GM23338 (cell line): Measurements from ENCODE around the gene NOL3. TPM values are rescaled to one million over a fixed set of nuclear protein-coding genes. Genes with fewer than 3 reads are reported as not detected.

Experiments used
- ATAC-seq: fragments of 200-7000 bp; cut with Tn5 transposase; 3 replicates; pipeline ENCODE4 v1.9.1; 2020
- DNase-seq: peaks from one replicate; pipeline ENCODE4 v3.0.0-alpha.2; 2015; ENCODE audit warnings: low spot score
- H2AFZ ChIP-seq: fragments of 200-600 bp; sonication (generic); 2 replicates; pipeline ENCODE4 v1.8.0; 2016; ENCODE audit warnings: antibody characterized with exemption, mild to moderate bottlenecking, moderate library complexity
- H3F3A ChIP-seq: fragments of 200-600 bp; sonication (generic); replicated peaks from 2 replicates; pipeline ENCODE4 v1.8.0; 2017; ENCODE audit warnings: antibody characterized with exemption, mixed run types, low read depth
- H3K27ac ChIP-seq: fragments of 200-600 bp; sonication (generic); 2 replicates; pipeline ENCODE4 v1.6.1; 2016; ENCODE audit warnings: low read depth
- H3K27me3 ChIP-seq: fragments of 200-600 bp; sonication (generic); 2 replicates; pipeline ENCODE4 v1.8.0; 2016; ENCODE audit warnings: mild to moderate bottlenecking, mixed run types, moderate library complexity; ENCODE audit not compliant: insufficient read depth
- H3K36me3 ChIP-seq: fragments of 200-600 bp; sonication (generic); 2 replicates; pipeline ENCODE4 v1.8.0; 2016; ENCODE audit warnings: mild to moderate bottlenecking; ENCODE audit not compliant: insufficient read depth
- H3K4me1 ChIP-seq: fragments of 200-600 bp; sonication (generic); 2 replicates; pipeline ENCODE4 v1.8.0; 2016; ENCODE audit warnings: mild to moderate bottlenecking, moderate library complexity; ENCODE audit not compliant: insufficient read depth
- H3K4me2 ChIP-seq: fragments of 200-600 bp; sonication (generic); 2 replicates; pipeline ENCODE4 v1.7.1; 2017; ENCODE audit warnings: mixed run types
- H3K4me3 ChIP-seq: fragments of 200-600 bp; sonication (generic); 2 replicates; pipeline ENCODE4 v1.6.1; 2016; ENCODE audit warnings: mixed run types
- H3K79me2 ChIP-seq: fragments of 200-600 bp; sonication (generic); replicated peaks from 2 replicates; pipeline ENCODE4 v1.8.0; 2017; ENCODE audit warnings: mild to moderate bottlenecking; ENCODE audit not compliant: insufficient read depth
- H3K9me2 ChIP-seq: fragments of 200-600 bp; sonication (generic); 2 replicates; pipeline ENCODE4 v1.8.0; 2017; ENCODE audit not compliant: insufficient read depth
- H4K20me1 ChIP-seq: fragments of 200-600 bp; sonication (generic); replicated peaks from 2 replicates; pipeline ENCODE4 v1.8.0; 2017; ENCODE audit warnings: mild to moderate bottlenecking; ENCODE audit not compliant: insufficient read depth
- H3K27ac Mint-ChIP-seq: 2 replicates; pipeline ENCODE4 v1.8.0; 2020; ENCODE audit warnings: inconsistent platforms, mild to moderate bottlenecking, moderate library complexity, mixed read lengths
- H3K27me3 Mint-ChIP-seq: 3 replicates; pipeline ENCODE4 v1.8.0; 2022; ENCODE audit warnings: low read depth, mild to moderate bottlenecking, moderate library complexity, mixed read lengths, inconsistent platforms; ENCODE audit not compliant: insufficient read depth, poor library complexity
- H3K36me3 Mint-ChIP-seq: 3 replicates; pipeline ENCODE4 v1.8.0; 2021; ENCODE audit warnings: low read depth, mild to moderate bottlenecking, inconsistent platforms, moderate library complexity, mixed read lengths
- H3K4me1 Mint-ChIP-seq: 3 replicates; pipeline ENCODE4 v1.8.0; 2020; ENCODE audit warnings: mild to moderate bottlenecking, inconsistent platforms, mixed read lengths
- H3K4me3 Mint-ChIP-seq: 3 replicates; pipeline ENCODE4 v1.8.0; 2021; ENCODE audit warnings: moderate library complexity, mild to moderate bottlenecking, inconsistent platforms, mixed read lengths
- H3K9me3 Mint-ChIP-seq: 3 replicates; pipeline ENCODE4 v1.8.0; 2020; ENCODE audit warnings: moderate library complexity, mild to moderate bottlenecking, inconsistent platforms, mixed read lengths
- CREB1 ChIP-seq: fragments of 250-450 bp; sonication (Bioruptor Pico); IDR thresholded peaks from 2 replicates; pipeline ENCODE4 v1.5.0; 2020; ENCODE audit warnings: low read depth, mild to moderate bottlenecking, moderate library complexity
- CTCF ChIP-seq, 2 experiments: fragments of 200-600 bp in 1 of 2; sonication (generic) in 1 of 2; conservative IDR thresholded peaks; 2 replicates each; pipeline versions ENCODE4 v1.5.1 to v1.6.1; 2016 to 2017; ENCODE audit warnings: antibody characterized with exemption in 2 of 2, low read depth in 2 of 2, mild to moderate bottlenecking in 2 of 2, moderate library complexity in 1 of 2
- ETS1 ChIP-seq: IDR thresholded peaks from 2 replicates; pipeline ENCODE4 v1.6.1; 2016; ENCODE audit warnings: antibody characterized with exemption
- EZH2 ChIP-seq: fragments of 200-600 bp; sonication (generic); IDR thresholded peaks from one replicate; pipeline ENCODE4 v1.8.0; 2017; ENCODE audit warnings: antibody characterized with exemption, mild to moderate bottlenecking, low read depth; ENCODE audit not compliant: unreplicated experiment
- EZH2phosphoT487 ChIP-seq: fragments of 200-600 bp; sonication (generic); IDR thresholded peaks from one replicate; pipeline ENCODE4 v1.8.1; 2018; ENCODE audit warnings: antibody characterized with exemption; ENCODE audit not compliant: unreplicated experiment
- JUNB ChIP-seq: IDR thresholded peaks from one replicate; pipeline ENCODE4 v1.6.1; 2016; ENCODE audit warnings: antibody characterized with exemption; ENCODE audit not compliant: unreplicated experiment
- NANOG ChIP-seq: IDR thresholded peaks from 2 replicates; pipeline ENCODE4 v1.6.1; 2016; ENCODE audit warnings: antibody characterized with exemption, borderline replicate concordance
- POLR2AphosphoS5 ChIP-seq: IDR thresholded peaks from 2 replicates; pipeline ENCODE4 v1.6.1; 2016; ENCODE audit warnings: antibody characterized with exemption, low read depth
- REST ChIP-seq: IDR thresholded peaks from one replicate; pipeline ENCODE4 v1.6.1; 2018; ENCODE audit warnings: antibody characterized with exemption; ENCODE audit not compliant: unreplicated experiment
- STAT1 ChIP-seq: IDR thresholded peaks from one replicate; pipeline ENCODE4 v1.6.1; 2016; ENCODE audit warnings: antibody characterized with exemption; ENCODE audit not compliant: unreplicated experiment
- ZNF114 ChIP-seq: fragments of 250-450 bp; sonication (Bioruptor Pico); IDR thresholded peaks from 2 replicates; pipeline ENCODE4 v1.5.0; 2020; ENCODE audit warnings: mild to moderate bottlenecking, moderate library complexity
- ZNF331 ChIP-seq: fragments of 250-450 bp; sonication (Bioruptor Pico); IDR thresholded peaks from 2 replicates; pipeline ENCODE4 v1.5.0; 2020; ENCODE audit warnings: low read depth, mild to moderate bottlenecking, moderate library complexity
- ZNF462 ChIP-seq: fragments of 250-450 bp; sonication (Bioruptor Pico); IDR thresholded peaks from 2 replicates; pipeline ENCODE4 v1.5.0; 2020; ENCODE audit warnings: mild to moderate bottlenecking, moderate library complexity
- polyA plus RNA-seq: library from polyadenylated mRNA; unstranded; fragments of >200 nt; fragmentation: Nextera tagmentation; extraction: Ambion mirVana; gene quantifications from 2 replicates; pipeline ENCODE4 v1.2.1, GENCODE V29; 2016
- total RNA-seq: library from RNA; depleted of rRNA; stranded (reverse); fragments of >200 nt; shearing (Covaris generic); gene quantifications from 2 replicates; pipeline ENCODE4 v1.2.3, GENCODE V29; 2014

Gene NOL3
- total and polyA plus RNA-seq, 2 experiments from 2014 or later, result 3.3 to 4.0 TPM

GRCh38 chr16:67176662-67177061 is 6.3 kb downstream of the NOL3 start:
- peaks cover 62% of the 10 kb centered on the region for H3K27me3 ChIP-seq
- ATAC-seq (no peak), DNase-seq (no peak)
- H3K9me2 ChIP-seq, result no peaks in the 10 kb centered on the region
- peaks cover 11% of the 10 kb centered on the region for H4K20me1 ChIP-seq
- no peak overlapping the region for H3K27ac Mint-ChIP-seq
- H3K36me3 ChIP-seq, result no peaks in the 10 kb centered on the region
- TF ChIP-seq REST (no peak), POLR2AphosphoS5 (no peak), ZNF114 (no peak), ZNF331 (CRISPR knock-in tag) (no peak), CTCF (conservative IDR thresholded peaks at IDR 0.05; ENCODE audit: low read depth in 2 of 2) (no peak), ZNF462 (CRISPR knock-in tag) (no peak), NANOG (no peak), CREB1 (CRISPR knock-in tag) (no peak), STAT1 (no peak), EZH2 (no peak), JUNB (no peak), ETS1 (no peak), EZH2phosphoT487 (no peak)
- H3K4me1 ChIP-seq, result peaks cover 25% of the 10 kb centered on the region; the same call in 1 of the 2 replicates
- H3K36me3 Mint-ChIP-seq, result peaks cover 3% of the 10 kb centered on the region; the same call in 2 of the 3 replicates
- no peaks in the 10 kb centered on the region; the same call in 1 of the 3 replicates for H3K9me3 Mint-ChIP-seq
- H3K79me2 ChIP-seq, result no peaks in the 10 kb centered on the region
- H3K4me1 Mint-ChIP-seq, result peaks cover 24% of the 10 kb centered on the region
- no peak overlapping the region; the same call in 2 of the 3 replicates for H3K4me3 Mint-ChIP-seq
- H2AFZ ChIP-seq, result no peak overlapping the region
- peaks cover 67% of the 10 kb centered on the region for H3K27me3 Mint-ChIP-seq
- no peak overlapping the region for H3K27ac ChIP-seq
- no peak overlapping the region for H3K4me2 ChIP-seq
- peaks cover 16% of the 10 kb centered on the region; the same call in 1 of the 2 replicates for H3F3A ChIP-seq
- H3K4me3 ChIP-seq, result no peak overlapping the region
